Tibial nerve (tissue), 4 donors: ENCODE measurements around the gene LDHAL6B. TPM values are rescaled to one million over a fixed set of nuclear protein-coding genes. Genes with fewer than 3 reads are reported as not detected.

ENCODE experiments used
- DNase-seq, 2 donors: peaks; one replicate each; pipeline ENCODE4 v3.0.0-alpha.2; 2019; ENCODE audit warnings: low spot score in 2 of 2
- H3K27ac ChIP-seq, 4 donors: fragments of 200-600 bp; sonication (generic) in 3 of 4; one replicate each; pipeline ENCODE4 v1.5.1; 2017 to 2019; ENCODE audit warnings: mild to moderate bottlenecking in 1 of 4
- H3K27me3 ChIP-seq, 2 donors: fragments of 200-600 bp; sonication (generic) in 1 of 2; one replicate each; pipeline versions ENCODE4 v1.5.1 to v1.6.0; 2017 to 2019
- H3K36me3 ChIP-seq, 3 donors: fragments of 200-600 bp; sonication (generic); one replicate each; pipeline ENCODE4 v1.5.1; 2018 to 2019
- H3K4me1 ChIP-seq, 4 donors: fragments of 200-600 bp; sonication (generic) in 3 of 4; one replicate each; pipeline ENCODE4 v1.5.1; 2017 to 2019
- H3K4me3 ChIP-seq, 4 donors: fragments of 200-600 bp; sonication (generic) in 3 of 4; one replicate each; pipeline ENCODE4 v1.5.1; 2017 to 2019; ENCODE audit warnings: mild to moderate bottlenecking in 1 of 4, moderate library complexity in 1 of 4
- H3K9me3 ChIP-seq, 4 donors: fragments of 200-600 bp; sonication (generic) in 3 of 4; one replicate each; pipeline ENCODE4 v1.5.1; 2017 to 2019
- CTCF ChIP-seq, 5 experiments: fragments of 200-600 bp in 3 of 5; fragments of 450-650 bp in 2 of 5; sonication (generic) in 3 of 5; IDR thresholded peaks; one replicate each; pipeline ENCODE4 v1.5.1; 2016 to 2019; ENCODE audit warnings: antibody characterized with exemption in 5 of 5, mild to moderate bottlenecking in 3 of 5, moderate library complexity in 2 of 5
- EP300 ChIP-seq, 2 donors: sonication (generic); formaldehyde crosslinking; IDR thresholded peaks; one replicate each; pipeline ENCODE4 v1.6.1; 2017; ENCODE audit warnings: antibody characterized with exemption in 2 of 2, mild to moderate bottlenecking in 1 of 2
- POLR2A ChIP-seq, 2 donors: fragments of 450-650 bp; IDR thresholded peaks; one replicate each; pipeline ENCODE4 v1.6.1; 2017; ENCODE audit warnings: antibody characterized with exemption in 2 of 2, mild to moderate bottlenecking in 2 of 2, moderate library complexity in 2 of 2
- WGBS, 2 donors: methylation state at CpG; one replicate each; pipeline ENCODE4 v1.1.5; 2018; 5-methylcytosine and 5-hydroxymethylcytosine counted together
- total RNA-seq, 4 donors: library from RNA; depleted of rRNA; stranded (reverse); fragments of >200 nt; gene quantifications; one replicate each; pipeline ENCODE4 v1.1.0, GENCODE V29; 2016

Gene LDHAL6B
- total RNA-seq, 4 donors from 2014 or later: not detected

- 90% methylated on average over 13 of the region's 13 CpGs for WGBS, 2 donors
- H3K4me1 ChIP-seq: peaks cover 0 to 8% (median 7%) of the 10 kb centered on the region in 4 donors
- H3K36me3 ChIP-seq: peaks cover 0 to 22% (median 3%) of the 10 kb centered on the region in 3 donors
- H3K27me3 ChIP-seq: no peaks in the 10 kb centered on the region
- TF ChIP-seq CTCF (IDR thresholded peaks at IDR 0.05) (no peak), POLR2A (IDR thresholded peaks at IDR 0.05) (no peak)
- H3K27ac ChIP-seq: peak overlapping the region in 1 of 4 donors; percentile 16
- H3K9me3 ChIP-seq: no peaks in the 10 kb centered on the region
- no peak for DNase-seq
- H3K4me3 ChIP-seq: no peak overlapping the region
These were observed 43.6 kb downstream of the LDHAL6B start for GRCh38 chr15:59250249-59250648.

GRCh38 chr15:59251001-59251845 lies 44.6 kb downstream of the LDHAL6B start:
- TF ChIP-seq POLR2A (IDR thresholded peaks at IDR 0.05) (no peak), CTCF (IDR thresholded peaks at IDR 0.05) (no peak), EP300 (IDR thresholded peaks at IDR 0.05) (no peak)
- Histone ChIP-seq H3K4me1 (peaks cover 0 to 8% (median 7%) of the 10 kb centered on the region in 4 donors), H3K4me3 (no peak overlapping the region), H3K9me3 (no peaks in the 10 kb centered on the region), H3K27me3 (no peaks in the 10 kb centered on the region), H3K36me3 (peaks cover 0 to 29% (median 0%) of the 10 kb centered on the region in 3 donors), H3K27ac (no peak overlapping the region)
- no peak for DNase-seq
- 58 to 60% methylated on average over 7 of the region's 7 CpGs for WGBS, 2 donors

- 95 to 96% methylated on average over 5 of the region's 5 CpGs for WGBS, 2 donors
- no peak for DNase-seq
- peaks cover 0 to 31% (median 0%) of the 10 kb centered on the region in 3 donors for H3K36me3 ChIP-seq
- TF ChIP-seq EP300 (IDR thresholded peaks at IDR 0.05) (no peak), POLR2A (IDR thresholded peaks at IDR 0.05) (no peak), CTCF (IDR thresholded peaks at IDR 0.05) (no peak)
- no peak overlapping the region for H3K27ac ChIP-seq
- peaks cover 0 to 8% (median 7%) of the 10 kb centered on the region in 4 donors for H3K4me1 ChIP-seq
- no peaks in the 10 kb centered on the region for H3K27me3 ChIP-seq
- H3K4me3 ChIP-seq: no peak overlapping the region
- H3K9me3 ChIP-seq: no peaks in the 10 kb centered on the region
These were observed 45.5 kb downstream of the LDHAL6B start for GRCh38 chr15:59252137-59252536.

- no peak for DNase-seq
- peaks cover 0 to 17% (median 5%) of the 10 kb centered on the region in 4 donors for H3K4me1 ChIP-seq
- H3K27me3 ChIP-seq: no peaks in the 10 kb centered on the region
- peaks cover 0 to 34% (median 0%) of the 10 kb centered on the region in 3 donors for H3K36me3 ChIP-seq
- H3K9me3 ChIP-seq: no peaks in the 10 kb centered on the region
- no peak overlapping the region for H3K4me3 ChIP-seq
- 89 to 90% methylated on average over 7 of the region's 7 CpGs for WGBS, 2 donors
- TF ChIP-seq EP300 (IDR thresholded peaks at IDR 0.05): no peak
- TF ChIP-seq CTCF (IDR thresholded peaks at IDR 0.05): no peak
- no peak for TF ChIP-seq POLR2A (IDR thresholded peaks at IDR 0.05)
- H3K27ac ChIP-seq: no peak overlapping the region
These were observed 49.2 kb downstream of the LDHAL6B start for GRCh38 chr15:59255680-59256336.

- Histone ChIP-seq H3K36me3 (peaks cover 0 to 34% (median 0%) of the 10 kb centered on the region in 3 donors), H3K4me3 (no peak overlapping the region), H3K27me3 (no peaks in the 10 kb centered on the region), H3K9me3 (no peaks in the 10 kb centered on the region), H3K4me1 (peaks cover 0 to 17% (median 4%) of the 10 kb centered on the region in 4 donors), H3K27ac (no peak overlapping the region)
- no peak for TF ChIP-seq CTCF (IDR thresholded peaks at IDR 0.05)
- no peak for TF ChIP-seq EP300 (IDR thresholded peaks at IDR 0.05)
- 80 to 81% methylated on average over 8 of the region's 8 CpGs for WGBS, 2 donors
- no peak for DNase-seq
These were observed 49.8 kb downstream of the LDHAL6B start for GRCh38 chr15:59256482-59256881.
